CD4-positive, alpha-beta T cell (primary cell): Measurements from ENCODE around the gene RBBP6. TPM values are rescaled to one million over a fixed set of nuclear protein-coding genes. Genes with fewer than 3 reads are reported as not detected.
A peak's percentile ranks its signal among the peaks of the same experiment; 100 is the strongest.

Source experiments
- ATAC-seq: fragments of 200-7000 bp; cut with Tn5 transposase; one replicate; pipeline ENCODE4 v1.10.0; 2022; ENCODE audit warnings: mild to moderate bottlenecking; ENCODE audit not compliant: poor library complexity
- CTCF ChIA-PET: fragments of 350-600 bp; sonication (Branson Sonifier 250); formaldehyde crosslinking; loops from one replicate; lab custom pipeline; 2021; ENCODE audit warnings: antibody characterized with exemption, inconsistent platforms; lab: Charles Lee
- POLR2A ChIA-PET: fragments of 350-600 bp; sonication (Branson Sonifier 250); formaldehyde crosslinking; loops from one replicate; lab custom pipeline; 2021; ENCODE audit warnings: antibody characterized with exemption, inconsistent platforms; lab: Charles Lee
- DNase-seq, 14 experiments: peaks; one replicate each; pipeline ENCODE4 v3.0.0-alpha.2; 2013 to 2020; ENCODE audit warnings: mixed read lengths in 2 of 14
- H3K27ac ChIP-seq, 2 donors: one replicate each; pipeline versions ENCODE4 v1.5.1 to v1.7.0; 2013; ENCODE audit warnings: low read length in 2 of 2, low read depth in 1 of 2, mild to moderate bottlenecking in 1 of 2
- H3K27me3 ChIP-seq, 2 experiments: 1 replicate in 1 of 2; 2 replicates in 1 of 2; pipeline versions ENCODE4 v1.6.1 to v1.7.0; 2013; ENCODE audit warnings: low read length in 2 of 2, control low read depth in 1 of 2, mild to moderate bottlenecking in 1 of 2, moderate library complexity in 1 of 2; ENCODE audit not compliant: insufficient read depth in 2 of 2, control insufficient read depth in 1 of 2
- H3K36me3 ChIP-seq: one replicate; pipeline ENCODE4 v1.6.1; 2013; ENCODE audit warnings: low read length, control low read depth; ENCODE audit not compliant: insufficient read depth
- H3K4me1 ChIP-seq: one replicate; pipeline ENCODE4 v1.6.1; 2013; ENCODE audit warnings: low read length, control low read depth; ENCODE audit not compliant: insufficient read depth
- H3K4me3 ChIP-seq: one replicate; pipeline ENCODE4 v1.5.1; 2013; ENCODE audit warnings: mild to moderate bottlenecking, low read length, moderate library complexity
- H3K9me3 ChIP-seq, 2 experiments: 1 replicate in 1 of 2; 2 replicates in 1 of 2; pipeline versions ENCODE4 v1.6.1 to v1.7.0; 2013; ENCODE audit warnings: low read length in 2 of 2, mild to moderate bottlenecking in 2 of 2, control low read depth in 1 of 2, moderate library complexity in 1 of 2; ENCODE audit not compliant: control insufficient read depth in 1 of 2, insufficient read depth in 1 of 2
- H3K27ac Mint-ChIP-seq: one replicate; pipeline ENCODE4 v1.8.0; 2020; ENCODE audit warnings: mixed read lengths
- H3K27me3 Mint-ChIP-seq: one replicate; pipeline ENCODE4 v1.8.0; 2021; ENCODE audit warnings: mixed read lengths
- H3K36me3 Mint-ChIP-seq: one replicate; pipeline ENCODE4 v1.8.0; 2021; ENCODE audit warnings: low read depth, mixed read lengths
- H3K4me1 Mint-ChIP-seq: one replicate; pipeline ENCODE4 v1.8.0; 2021; ENCODE audit warnings: low read depth, mixed read lengths
- H3K4me3 Mint-ChIP-seq: one replicate; pipeline ENCODE4 v1.8.0; 2020; ENCODE audit warnings: mild to moderate bottlenecking, mixed read lengths
- H3K9me3 Mint-ChIP-seq: one replicate; pipeline ENCODE4 v1.8.0; 2020; ENCODE audit warnings: mixed read lengths
- CTCF ChIP-seq: fragments of 200-600 bp; IDR thresholded peaks from one replicate; pipeline ENCODE4 v1.8.0; 2022; ENCODE audit warnings: antibody characterized with exemption, mild to moderate bottlenecking
- intact Hi-C, 2 experiments: fragments of 100-400 bp; cut with DNase I in 1 of 2; cut with micrococcal nuclease in 1 of 2; formaldehyde crosslinking; loops; one replicate each; pipeline versions ENCODE4 v1.15.1 to v1.9.0; 2023 to 2025; cut with DNase I, micrococcal nuclease
- total RNA-seq, 174 experiments: library from RNA in 2 of 174; stranded (reverse) in 2 of 174; gene quantifications; one replicate each; pipeline ENCODE4 v1.2.3 and lab custom pipeline; 2021 to 2026

Gene RBBP6
- total RNA-seq, 2 experiments from 2014 or later, result 178 TPM

DNA sequence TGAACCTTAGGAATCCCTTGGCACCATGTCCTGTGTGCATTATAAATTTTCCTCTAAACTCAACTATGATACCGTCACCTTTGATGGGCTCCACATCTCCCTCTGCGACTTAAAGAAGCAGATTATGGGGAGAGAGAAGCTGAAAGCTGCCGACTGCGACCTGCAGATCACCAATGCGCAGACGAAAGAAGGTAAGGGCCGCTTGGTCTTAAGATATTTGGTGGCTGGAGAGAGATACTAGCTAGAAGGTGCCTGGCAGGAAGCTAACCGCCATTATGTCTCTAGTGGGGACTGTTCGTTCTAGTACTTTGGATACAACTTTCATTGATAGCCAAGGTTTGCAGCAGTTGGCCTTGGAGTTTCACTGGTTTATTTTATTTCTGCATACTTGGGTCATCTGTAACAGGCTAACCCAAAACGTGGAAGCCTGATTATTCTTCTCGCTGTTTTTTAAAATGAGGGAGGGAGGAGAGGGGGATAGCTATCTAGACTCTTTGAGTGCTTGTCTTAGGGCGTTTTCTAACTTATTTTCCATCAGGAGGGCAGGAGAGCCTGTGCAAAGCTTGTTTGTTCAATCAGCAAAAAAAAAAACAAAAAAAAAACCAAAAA, 1.3 kb downstream of the RBBP6 start:
- peak overlapping the region; percentile 95 to 97 for H3K27ac ChIP-seq
- no peaks in the 10 kb centered on the region for H3K36me3 ChIP-seq
- no peaks in the 10 kb centered on the region for H3K27me3 ChIP-seq
- H3K4me3 ChIP-seq, result peak overlapping the region; percentile 90
- Mint-ChIP-seq H3K4me3 (peak overlapping the region; percentile 95), H3K36me3 (peaks cover 58% of the 10 kb centered on the region), H3K27ac (peak overlapping the region; percentile 100), H3K9me3 (no peaks in the 10 kb centered on the region), H3K4me1 (peaks cover 68% of the 10 kb centered on the region), H3K27me3 (no peaks in the 10 kb centered on the region)
- no peaks in the 10 kb centered on the region for H3K9me3 ChIP-seq
- DNase-seq, result peak in 7 of 14 experiments; percentile 1 to 56 (median 15)
- no peak for TF ChIP-seq CTCF
- POLR2A ChIA-PET, result interaction anchor here (0.7 to 2.4 kb wide), 5 partner anchors 8 to 1391 kb away, joined by 3 to 11 read pairs (median 7); partner anchors contain the start of gene ARHGAP17
- CTCF ChIA-PET, result interaction anchor here (0.9 kb wide), 1 partner anchor 36 kb away, joined by 3 read pairs; no protein-coding TSS in a partner anchor
- H3K4me1 ChIP-seq, result peaks cover 16% of the 10 kb centered on the region
- ATAC-seq, result no peak
- intact Hi-C loops, result loop anchor here (5.0 kb wide), 3 partner anchors 197 to 717 kb away; partner anchors contain the start of genes LCMT1 (in 1 of the 2) and ZKSCAN2 (in 1 of the 2)

DNA sequence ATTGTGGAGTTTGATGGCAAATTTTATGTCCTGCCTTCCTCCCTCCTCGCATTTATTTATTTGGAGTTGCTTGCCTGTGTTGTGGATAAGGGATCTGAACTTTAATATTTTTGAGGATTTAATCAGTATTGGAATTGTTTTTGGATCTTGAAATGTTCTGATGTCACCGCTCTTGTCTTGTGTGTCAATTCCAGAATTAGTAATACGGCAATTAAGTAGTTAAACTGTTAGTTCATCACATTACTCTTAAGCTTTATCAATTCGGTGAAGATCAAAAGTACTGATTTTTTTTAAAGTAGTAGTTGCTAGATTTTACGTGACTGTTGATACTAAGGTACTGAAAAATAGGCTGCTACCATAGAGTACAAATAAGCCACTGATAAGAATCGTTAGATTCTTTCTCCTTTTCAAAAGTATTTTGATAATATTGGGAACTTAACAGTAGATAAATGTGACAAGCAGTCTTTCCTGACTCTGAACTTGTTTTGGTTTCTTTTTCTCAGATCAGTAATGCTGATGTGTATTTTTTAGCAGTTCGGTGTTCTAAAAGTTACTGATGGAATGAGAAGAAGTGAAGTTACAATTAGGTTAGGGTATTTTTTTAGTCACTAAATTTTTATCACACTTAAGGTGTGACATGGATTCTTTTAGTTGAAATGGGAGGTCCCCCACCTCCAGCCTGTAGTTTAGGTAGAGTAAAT, 2.0 kb downstream of the RBBP6 start:
- H3K9me3 Mint-ChIP-seq, result no peaks in the 10 kb centered on the region
- CTCF ChIA-PET, result interaction anchor here (0.9 kb wide), 1 partner anchor 37 kb away, joined by 3 read pairs; no protein-coding TSS in a partner anchor
- peak overlapping the region; percentile 90 for H3K4me3 ChIP-seq
- H3K27ac ChIP-seq, result peak overlapping the region; percentile 0 to 7
- ATAC-seq, result no peak
- peaks cover 74% of the 10 kb centered on the region for H3K4me1 Mint-ChIP-seq
- no peak for TF ChIP-seq CTCF
- peak in 2 of 14 experiments; percentile 25 to 47 for DNase-seq
- peaks cover 16% of the 10 kb centered on the region for H3K4me1 ChIP-seq
- POLR2A ChIA-PET, result interaction anchor here (1.4 to 2.0 kb wide), 3 partner anchors 11 to 474 kb away, joined by 7 to 11 read pairs (median 7); partner anchors contain the start of gene ARHGAP17
- no peaks in the 10 kb centered on the region for H3K9me3 ChIP-seq
- no peaks in the 10 kb centered on the region for H3K27me3 Mint-ChIP-seq
- intact Hi-C loops, result loop anchor here (5.0 kb wide), 3 partner anchors 196 to 716 kb away; partner anchors contain the start of genes LCMT1 (in 1 of the 2) and ZKSCAN2 (in 1 of the 2)
- H3K4me3 Mint-ChIP-seq, result peak overlapping the region; percentile 95
- peaks cover 7% of the 10 kb centered on the region for H3K36me3 ChIP-seq
- peaks cover 65% of the 10 kb centered on the region for H3K36me3 Mint-ChIP-seq
- H3K27ac Mint-ChIP-seq, result peak overlapping the region; percentile 100
- H3K27me3 ChIP-seq, result no peaks in the 10 kb centered on the region

GRCh38 chr16:24543949-24544348, 4.6 kb downstream of the RBBP6 start:
- intact Hi-C loops, result loop anchor here (5.0 kb wide), 3 partner anchors 193 to 713 kb away; partner anchors contain the start of genes LCMT1 (in 1 of the 2) and ZKSCAN2 (in 1 of the 2)
- Histone ChIP-seq H3K9me3 (no peaks in the 10 kb centered on the region), H3K27me3 (no peaks in the 10 kb centered on the region), H3K4me3 (peak overlapping the region; percentile 90), H3K4me1 (peaks cover 10% of the 10 kb centered on the region), H3K36me3 (peaks cover 30% of the 10 kb centered on the region), H3K27ac (no peak overlapping the region)
- ATAC-seq (no peak), DNase-seq (no peak)
- POLR2A ChIA-PET, result interaction anchor here (0.9 kb wide), 1 partner anchor 187 kb away, joined by 4 read pairs; no protein-coding TSS in a partner anchor
- Mint-ChIP-seq H3K27ac (peak overlapping the region; percentile 52), H3K9me3 (no peaks in the 10 kb centered on the region), H3K4me3 (peak overlapping the region; percentile 95), H3K27me3 (no peaks in the 10 kb centered on the region), H3K4me1 (peaks cover 77% of the 10 kb centered on the region), H3K36me3 (peaks cover 88% of the 10 kb centered on the region)
- no peak for TF ChIP-seq CTCF
- CTCF ChIA-PET, result interaction anchor here (0.5 to 1.0 kb wide), 2 partner anchors 27 to 1073 kb away, joined by 3 to 5 read pairs; no protein-coding TSS in a partner anchor
